ENCODE measurements around the gene CNOT8.

GRCh38 chr5:154901913-154902312 lies 43.5 kb downstream of the CNOT8 start:
- TF ChIP-seq POLR2AphosphoS5 (IDR thresholded peaks at IDR 0.05; ENCODE audit: insufficient read depth in 1 of 2, low read depth in 1 of 2) (no peak), POLR2A (IDR thresholded peaks at IDR 0.05) (no peak)
